Aorta (tissue), 5 donors: ENCODE results near the gene TPP2. TPM values are rescaled to one million over a fixed set of nuclear protein-coding genes. Genes with fewer than 3 reads are reported as not detected.
A peak's percentile ranks its signal among the peaks of the same experiment; 100 is the strongest.

Experiments
- ATAC-seq: fragments of 200-7000 bp; cut with Tn5 transposase; one replicate; pipeline ENCODE4 v1.9.1; 2022; ENCODE audit warnings: moderate library complexity; ENCODE audit not compliant: low FRiP score
- DNase-seq, 2 donors: peaks; one replicate each; pipeline ENCODE4 v3.0.0-alpha.2; 2020
- H3K27ac ChIP-seq, 2 donors: one replicate each; pipeline ENCODE4 v1.5.1; 2013; ENCODE audit warnings: low read length in 2 of 2, mild to moderate bottlenecking in 2 of 2, moderate library complexity in 2 of 2, control low read depth in 1 of 2, inconsistent platforms in 1 of 2, low read depth in 1 of 2
- H3K27me3 ChIP-seq, 2 donors: one replicate each; pipeline ENCODE4 v1.6.1; 2013; ENCODE audit warnings: control low read depth in 1 of 2, low read length in 1 of 2, mild to moderate bottlenecking in 1 of 2, moderate library complexity in 1 of 2; ENCODE audit not compliant: insufficient read depth in 2 of 2, control insufficient read depth in 1 of 2
- H3K36me3 ChIP-seq, 2 donors: one replicate each; pipeline ENCODE4 v1.6.1; 2013; ENCODE audit warnings: control low read depth in 1 of 2, low read length in 1 of 2, mild to moderate bottlenecking in 1 of 2; ENCODE audit not compliant: insufficient read depth in 2 of 2, control insufficient read depth in 1 of 2
- H3K4me1 ChIP-seq, 2 donors: one replicate each; pipeline ENCODE4 v1.6.1; 2013; ENCODE audit warnings: low read length in 2 of 2, control low read depth in 1 of 2, mild to moderate bottlenecking in 1 of 2, moderate library complexity in 1 of 2; ENCODE audit not compliant: insufficient read depth in 2 of 2, control insufficient read depth in 1 of 2
- H3K4me3 ChIP-seq, 2 donors: one replicate each; pipeline ENCODE4 v1.5.1; 2013; ENCODE audit warnings: low read length in 2 of 2, control low read depth in 1 of 2, mild to moderate bottlenecking in 1 of 2
- H3K9me3 ChIP-seq: one replicate; pipeline ENCODE4 v1.6.1; 2013; ENCODE audit warnings: mild to moderate bottlenecking, low read length; ENCODE audit not compliant: control insufficient read depth
- WGBS, 2 donors: extraction: QIAGEN DNeasy Blood & Tissue Kit; methylation state at CpG; one replicate each; pipeline ENCODE4 v1.1.7; 2013; 5-methylcytosine and 5-hydroxymethylcytosine counted together
- intact Hi-C, 2 donors: fragments of 100-400 bp; cut with DNase I; formaldehyde crosslinking; loops; one replicate each; pipeline versions ENCODE4 v1.14.2 to v1.15.0; 2022
- polyA plus RNA-seq, 2 donors: library from polyadenylated mRNA; stranded (reverse); fragments of 200-250 nt; gene quantifications; one replicate each; pipeline ENCODE4 v1.2.3, GENCODE V29; 2013
- total RNA-seq, 2 donors: library from RNA; stranded (reverse); fragmentation: NEBNext Ultra II Directional; extraction: Animal tissue kit (Norgen Biotek cat#: 25700); gene quantifications; one replicate each; pipeline ENCODE4 v1.2.1, GENCODE V29; 2021
- donor health status: healthy with polysubstance abuse.
- donor health status: Bipolar disorder and iron deficiency.
- donor health status: DM: no; HTN: no; CAD: no.
- donor health status: DM: no; HTN: no; CAD: no.
- donor health status: DM: yes; HTN: yes; CAD: no.

Gene TPP2
- total and polyA plus RNA-seq, 4 donors: 14.1 to 44.9 (median 26.2) TPM

DNA sequence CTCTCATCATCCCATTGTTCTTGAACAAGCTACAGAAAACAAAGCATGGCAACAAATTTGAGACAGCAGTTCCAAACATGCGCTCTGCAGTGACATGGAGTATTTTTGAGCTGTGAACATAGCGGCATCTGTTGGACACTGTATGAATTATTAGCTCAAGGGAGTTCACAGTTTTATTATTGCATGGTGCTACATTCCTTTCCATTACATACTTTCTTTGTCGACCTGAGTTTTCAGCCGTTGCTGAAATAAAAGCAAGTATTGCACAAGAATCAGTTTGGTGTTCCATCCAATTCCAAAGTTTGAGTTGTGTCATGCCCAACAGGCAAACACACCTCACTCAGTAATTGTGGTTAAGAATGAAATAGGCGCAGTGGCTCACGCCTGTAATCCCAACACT, 128.1 kb downstream of the TPP2 start:
- Histone ChIP-seq H3K27ac (no peak overlapping the region), H3K9me3 (no peaks in the 10 kb centered on the region), H3K27me3 (peaks cover 0 to 1% of the 10 kb centered on the region in 2 donors), H3K4me3 (no peak overlapping the region), H3K4me1 (peaks cover 0 to 2% of the 10 kb centered on the region in 2 donors), H3K36me3 (no peaks in the 10 kb centered on the region)
- WGBS, 2 donors: 37 to 44% methylated on average over 6 of the region's 6 CpGs
- DNase-seq: no peak
- intact Hi-C loops: loop anchor here (5.0 kb wide), 1 partner anchor 143 kb away; no protein-coding TSS in a partner anchor
- ATAC-seq: peak; percentile 79

DNA sequence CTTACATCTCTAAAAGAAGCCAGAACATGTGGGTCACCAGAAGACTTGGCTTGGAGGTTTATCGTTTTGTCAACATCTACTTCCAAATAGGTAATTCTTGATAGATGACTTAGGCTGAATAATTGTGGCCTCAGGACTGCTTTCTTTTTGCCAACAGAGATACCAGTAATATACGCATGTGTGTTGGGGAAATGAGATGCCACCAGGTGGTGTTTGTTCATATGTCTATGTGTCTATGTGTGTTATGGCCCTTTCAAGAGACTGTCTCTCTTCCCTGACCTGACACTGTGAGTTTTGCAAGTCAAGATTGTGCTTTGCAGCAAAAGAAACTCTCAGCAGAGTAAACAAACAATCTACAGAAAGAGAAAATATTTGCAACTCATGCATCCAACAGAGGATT, 129.6 kb downstream of the TPP2 start:
- intact Hi-C loops: no loop called here
- 76 to 79% methylated on average over 2 of the region's 2 CpGs for WGBS, 2 donors
- no peak for DNase-seq
- Histone ChIP-seq H3K4me3 (no peak overlapping the region), H3K27ac (no peak overlapping the region), H3K4me1 (peaks cover 0 to 2% of the 10 kb centered on the region in 2 donors), H3K27me3 (peaks cover 0 to 1% of the 10 kb centered on the region in 2 donors), H3K36me3 (no peaks in the 10 kb centered on the region), H3K9me3 (no peaks in the 10 kb centered on the region)
- no peak for ATAC-seq

Other genes with a start within 250 kb of the TPP2 start
- 1 to 10 TPM in 1 of 2 donors, under 1 TPM in 1; 0.84 to 4.6 TPM for gene FGF14, start 194.9 kb upstream of the TPP2 start, total RNA-seq
- under 1 TPM; 0.13 to 0.59 TPM for gene FGF14, start 194.9 kb upstream of the TPP2 start, polyA plus RNA-seq
- not detected for gene METTL21C, start 98.1 kb downstream of the TPP2 start, total RNA-seq
- gene METTL21C, start 98.1 kb downstream of the TPP2 start, polyA plus RNA-seq: not detected
- gene TEX30, start 176.8 kb downstream of the TPP2 start, total RNA-seq: 1 to 10 TPM; 5.0 to 7.5 TPM
- 10 to 100 TPM in 1 of 2 donors, 1 to 10 TPM in 1; 7.5 to 10.5 TPM for gene TEX30, start 176.8 kb downstream of the TPP2 start, polyA plus RNA-seq
- gene POGLUT2, start 202.0 kb downstream of the TPP2 start, total RNA-seq: 1 to 10 TPM; 4.8 to 9.2 TPM
- gene POGLUT2, start 202.0 kb downstream of the TPP2 start, polyA plus RNA-seq: 1 to 10 TPM; 2.0 to 7.1 TPM
- 10 to 100 TPM; 15.6 to 30.4 TPM for gene BIVM, start 202.1 kb downstream of the TPP2 start, total RNA-seq
- 10 to 100 TPM in 1 of 2 donors, 1 to 10 TPM in 1; 5.1 to 17.6 TPM for gene BIVM, start 202.1 kb downstream of the TPP2 start, polyA plus RNA-seq
- 10 to 100 TPM; 30.5 to 53.4 TPM for gene ERCC5, start 249.0 kb downstream of the TPP2 start, total RNA-seq
- 10 to 100 TPM; 25.8 to 81.8 TPM for gene ERCC5, start 249.0 kb downstream of the TPP2 start, polyA plus RNA-seq